Measurements from ENCODE around the gene PELO. TPM values are rescaled to one million over a fixed set of nuclear protein-coding genes. Genes with fewer than 3 reads are reported as not detected.

The PELO gene
- total RNA-seq, 2 donors from 2014 or later: 8.5 to 11.8 TPM

DNA sequence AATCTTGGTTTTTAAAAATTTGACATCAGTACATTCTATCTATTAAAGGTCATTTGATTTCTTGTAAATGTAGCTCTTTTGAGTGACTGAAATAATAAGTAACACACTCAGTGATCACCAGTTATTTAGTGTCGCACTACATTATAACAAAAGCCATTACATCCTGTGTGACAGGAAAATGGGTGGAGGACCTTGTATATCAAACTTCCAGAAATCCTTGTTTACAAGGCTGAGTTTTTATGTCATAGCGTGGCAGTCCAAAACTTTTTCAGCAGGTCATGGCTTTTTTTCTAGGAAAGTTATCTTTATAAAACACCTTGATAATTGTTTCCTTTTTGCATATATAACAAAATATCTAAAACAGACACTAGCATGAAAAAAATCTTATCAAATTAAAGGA lies 14.4 kb upstream of the PELO start:
- Histone ChIP-seq H3K9me3 (no peaks in the 10 kb centered on the region), H3K27me3 (no peaks in the 10 kb centered on the region), H3K4me1 (no peaks in the 10 kb centered on the region), H3K4me3 (no peak overlapping the region), H3K27ac (peak overlapping the region in 1 of 2 donors; percentile 36), H3K36me3 (no peaks in the 10 kb centered on the region)
- TF ChIP-seq, protein P1, sequence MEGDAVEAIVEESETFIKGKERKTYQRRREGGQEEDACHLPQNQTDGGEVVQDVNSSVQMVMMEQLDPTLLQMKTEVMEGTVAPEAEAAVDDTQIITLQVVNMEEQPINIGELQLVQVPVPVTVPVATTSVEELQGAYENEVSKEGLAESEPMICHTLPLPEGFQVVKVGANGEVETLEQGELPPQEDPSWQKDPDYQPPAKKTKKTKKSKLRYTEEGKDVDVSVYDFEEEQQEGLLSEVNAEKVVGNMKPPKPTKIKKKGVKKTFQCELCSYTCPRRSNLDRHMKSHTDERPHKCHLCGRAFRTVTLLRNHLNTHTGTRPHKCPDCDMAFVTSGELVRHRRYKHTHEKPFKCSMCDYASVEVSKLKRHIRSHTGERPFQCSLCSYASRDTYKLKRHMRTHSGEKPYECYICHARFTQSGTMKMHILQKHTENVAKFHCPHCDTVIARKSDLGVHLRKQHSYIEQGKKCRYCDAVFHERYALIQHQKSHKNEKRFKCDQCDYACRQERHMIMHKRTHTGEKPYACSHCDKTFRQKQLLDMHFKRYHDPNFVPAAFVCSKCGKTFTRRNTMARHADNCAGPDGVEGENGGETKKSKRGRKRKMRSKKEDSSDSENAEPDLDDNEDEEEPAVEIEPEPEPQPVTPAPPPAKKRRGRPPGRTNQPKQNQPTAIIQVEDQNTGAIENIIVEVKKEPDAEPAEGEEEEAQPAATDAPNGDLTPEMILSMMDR (IDR thresholded peaks at IDR 0.05): no peak
- DNase-seq (ENCODE audit: low spot score): no peak

GRCh38 chr5:52774005-52774410 lies 13.7 kb upstream of the PELO start:
- H3K27me3 ChIP-seq: no peaks in the 10 kb centered on the region
- H3K4me1 ChIP-seq: no peaks in the 10 kb centered on the region
- TF ChIP-seq, protein P1 (IDR thresholded peaks at IDR 0.05): no peak
- H3K27ac ChIP-seq: peak overlapping the region; percentile 22 to 36
- H3K36me3 ChIP-seq: no peaks in the 10 kb centered on the region
- no peaks in the 10 kb centered on the region for H3K9me3 ChIP-seq
- no peak overlapping the region for H3K4me3 ChIP-seq
- DNase-seq (ENCODE audit: low spot score): no peak

GRCh38 chr5:52776116-52776515 lies 11.6 kb upstream of the PELO start:
- H3K27ac ChIP-seq: no peak overlapping the region
- no peaks in the 10 kb centered on the region for H3K9me3 ChIP-seq
- no peaks in the 10 kb centered on the region for H3K36me3 ChIP-seq
- no peaks in the 10 kb centered on the region for H3K27me3 ChIP-seq
- no peak overlapping the region for H3K4me3 ChIP-seq
- TF ChIP-seq, protein P1 (IDR thresholded peaks at IDR 0.05): no peak
- no peaks in the 10 kb centered on the region for H3K4me1 ChIP-seq
- DNase-seq (ENCODE audit: low spot score): no peak

DNA sequence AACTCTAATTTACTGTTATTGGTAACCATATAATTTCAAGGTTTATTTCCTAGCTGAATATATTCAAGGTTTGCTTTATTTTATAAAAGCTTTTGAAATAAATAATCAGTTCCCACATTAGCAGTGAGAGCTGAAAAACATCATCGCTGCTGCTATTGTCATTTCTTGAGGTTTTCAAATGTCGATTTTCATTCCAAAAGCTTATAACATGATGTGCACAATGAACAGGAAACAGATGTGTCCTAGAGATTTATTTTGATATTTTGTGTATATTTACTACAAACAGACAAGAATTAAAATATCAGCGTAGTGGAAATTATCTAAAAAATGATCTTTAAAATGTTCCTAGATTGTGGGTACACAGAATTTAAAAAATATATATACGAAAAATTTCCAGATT lies 10.5 kb upstream of the PELO start:
- Histone ChIP-seq H3K27ac (no peak overlapping the region), H3K4me3 (no peak overlapping the region), H3K27me3 (no peaks in the 10 kb centered on the region), H3K4me1 (no peaks in the 10 kb centered on the region), H3K9me3 (no peaks in the 10 kb centered on the region), H3K36me3 (no peaks in the 10 kb centered on the region)
- DNase-seq (ENCODE audit: low spot score): no peak
- TF ChIP-seq, protein P1 (IDR thresholded peaks at IDR 0.05): no peak

DNA sequence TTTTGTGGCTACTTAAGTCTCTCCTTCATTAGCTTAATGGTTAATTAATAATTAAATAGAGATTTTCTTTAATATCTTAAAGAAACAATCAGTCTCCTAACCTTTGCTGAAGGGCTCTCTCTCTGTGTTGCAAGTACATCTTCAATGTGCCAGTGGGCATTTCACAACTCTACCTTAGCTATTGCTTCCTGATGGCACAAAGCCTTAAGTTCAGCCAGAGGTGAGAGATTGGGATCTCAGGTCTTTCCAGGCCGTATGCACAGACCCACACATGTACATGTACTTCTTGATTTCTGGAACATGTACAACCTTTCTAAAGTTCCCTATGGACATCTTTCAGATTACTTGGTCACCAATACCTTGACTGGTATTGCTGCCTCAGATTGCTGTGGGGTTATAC lies 8.9 kb upstream of the PELO start:
- Histone ChIP-seq H3K9me3 (no peaks in the 10 kb centered on the region), H3K27ac (no peak overlapping the region), H3K36me3 (no peaks in the 10 kb centered on the region), H3K27me3 (no peaks in the 10 kb centered on the region), H3K4me3 (no peak overlapping the region), H3K4me1 (no peaks in the 10 kb centered on the region)
- DNase-seq (ENCODE audit: low spot score): no peak
- TF ChIP-seq, protein P1 (IDR thresholded peaks at IDR 0.05): no peak

- Histone ChIP-seq H3K4me1 (no peaks in the 10 kb centered on the region), H3K27ac (no peak overlapping the region)
These were observed 8.5 kb upstream of the PELO start for GRCh38 chr5:52779213-52779612.

More at GRCh38 chr5:52779213-52779612, 8.5 kb upstream of the PELO start:
- H3K9me3 ChIP-seq: no peaks in the 10 kb centered on the region
- DNase-seq (ENCODE audit: low spot score): no peak
- H3K27me3 ChIP-seq: no peaks in the 10 kb centered on the region
- H3K4me3 ChIP-seq: no peak overlapping the region
- TF ChIP-seq, protein P1 (IDR thresholded peaks at IDR 0.05): no peak
- H3K36me3 ChIP-seq: no peaks in the 10 kb centered on the region
